K562 (cell line): Measurements from ENCODE around the gene GABARAP. TPM values are rescaled to one million over a fixed set of nuclear protein-coding genes. Genes with fewer than 3 reads are reported as not detected.

Experiments used
- ATAC-seq: fragments of 200-7000 bp; cut with Tn5 transposase; 3 replicates; pipeline ENCODE4 v1.9.1; 2020; ENCODE audit warnings: moderate library complexity
- BruUV-seq: library from RNA; stranded (reverse); fragments of 400-500 nt; replicated peaks from 2 replicates; lab custom pipeline; 2021; lab: Mats Ljungman, UMichigan
- CTCF ChIA-PET: fragments of 300-600 bp; formaldehyde crosslinking; extraction: SDS; loops from one replicate; lab custom pipeline; 2021; ENCODE audit warnings: low intra/inter-chr PET ratio; lab: Yijun Ruan, JAX
- POLR2A ChIA-PET: fragments of 300-600, 350-650 bp; sonication (Branson Sonifier 250); formaldehyde crosslinking; extraction: SDS; loops from one replicate; lab custom pipeline; 2021; ENCODE audit warnings: antibody characterized with exemption, inconsistent platforms; lab: Yijun Ruan, JAX
- DNase-seq, 4 experiments: peaks; one replicate each; pipeline versions ENCODE4 v3.0.0 to v3.0.0-alpha.2; 2011 to 2018; ENCODE audit warnings: low spot score in 3 of 4, mixed read lengths in 3 of 4; ENCODE audit errors: extremely low read depth in 1 of 4
- FAIRE-seq: peaks from 2 replicates; lab custom pipeline; 2011; peaks lifted over from hg19 to GRCh38; lab: Jason Lieb, UNC
- H2AFZ ChIP-seq: 2 replicates; pipeline ENCODE4 v1.6.0; 2011; ENCODE audit warnings: low read depth, low read length, control low read depth, inconsistent platforms
- H3K27ac ChIP-seq: fragments of 200-600 bp; 3 replicates; pipeline ENCODE4 v1.8.0; 2011; ENCODE audit warnings: low read depth, mild to moderate bottlenecking, control low read depth, inconsistent platforms, low read length, moderate library complexity, mixed read lengths; ENCODE audit errors: extremely low read depth
- H3K27me3 ChIP-seq, 2 experiments: fragments of 300-600 bp in 1 of 2; 2 replicates in 1 of 2; 3 replicates in 1 of 2; pipeline versions ENCODE4 v1.6.0 to v1.8.0; 2011; ENCODE audit warnings: inconsistent platforms in 2 of 2, low read length in 2 of 2, mild to moderate bottlenecking in 1 of 2, mixed read lengths in 1 of 2, moderate library complexity in 1 of 2; ENCODE audit not compliant: control insufficient read depth in 2 of 2, insufficient read depth in 2 of 2
- H3K36me3 ChIP-seq: fragments of 300-600 bp; 3 replicates; pipeline ENCODE4 v1.8.0; 2011; ENCODE audit warnings: mild to moderate bottlenecking, low read length, inconsistent platforms; ENCODE audit not compliant: control insufficient read depth, insufficient read depth
- H3K4me1 ChIP-seq, 2 experiments: fragments of 200-600 bp in 1 of 2; replicated peaks in 1 of 2; 2 replicates in 1 of 2; 3 replicates in 1 of 2; pipeline versions ENCODE4 v1.5.1 to v1.8.0; 2011; ENCODE audit warnings: inconsistent platforms in 2 of 2, low read length in 2 of 2, mild to moderate bottlenecking in 1 of 2, mixed read lengths in 1 of 2, moderate library complexity in 1 of 2; ENCODE audit not compliant: control insufficient read depth in 2 of 2, insufficient read depth in 2 of 2
- H3K4me2 ChIP-seq: 2 replicates; pipeline ENCODE4 v1.6.1; 2011; ENCODE audit warnings: low read length, control low read depth, inconsistent platforms, mixed read lengths; ENCODE audit not compliant: insufficient read depth
- H3K4me3 ChIP-seq: fragments of 200-600 bp; sonication (generic), shearing (Covaris generic); 2 replicates; pipeline ENCODE4 v1.5.1; 2016; ENCODE audit warnings: control low read depth, inconsistent platforms
- H3K79me2 ChIP-seq: fragments of 200-600 bp; 3 replicates; pipeline ENCODE4 v1.8.0; 2011; ENCODE audit warnings: low read length, inconsistent platforms; ENCODE audit not compliant: control insufficient read depth, insufficient read depth
- H3K9ac ChIP-seq, 2 experiments: 2 replicates each; pipeline versions ENCODE4 v1.6.0 to v1.6.1; 2011; ENCODE audit warnings: low read depth in 2 of 2, low read length in 2 of 2, control low read depth in 1 of 2, inconsistent platforms in 1 of 2, mild to moderate bottlenecking in 1 of 2, mixed read lengths in 1 of 2; ENCODE audit not compliant: insufficient read depth in 1 of 2
- H3K9me1 ChIP-seq: one replicate; pipeline ENCODE4 v1.6.0; 2011; ENCODE audit warnings: inconsistent platforms, mild to moderate bottlenecking, low read length, moderate library complexity; ENCODE audit not compliant: control insufficient read depth, insufficient read depth
- H3K9me3 ChIP-seq: replicated peaks from 2 replicates; pipeline ENCODE4 v1.5.1; 2011; ENCODE audit warnings: low read depth, low read length, inconsistent platforms; ENCODE audit not compliant: control insufficient read depth, insufficient read depth
- H4K20me1 ChIP-seq: replicated peaks from 2 replicates; pipeline ENCODE4 v1.6.1; 2011; ENCODE audit warnings: low read length, inconsistent platforms, mixed read lengths; ENCODE audit not compliant: control insufficient read depth, insufficient read depth
- KLF10 ChIP-seq: fragments of 250-450 bp; sonication (Bioruptor Pico); IDR thresholded peaks from 2 replicates; pipeline ENCODE4 v1.6.1; 2021; ENCODE audit warnings: matching md5 sums
- POLR2G ChIP-seq: fragments of 200-400 bp; formaldehyde crosslinking; IDR thresholded peaks from 2 replicates; pipeline ENCODE4 v1.6.1; 2017; ENCODE audit warnings: low read depth, mild to moderate bottlenecking, antibody characterized with exemption, low read length, moderate library complexity
- RBFOX2 ChIP-seq: fragments of 200-400 bp; formaldehyde crosslinking; IDR thresholded peaks from 2 replicates; pipeline ENCODE4 v1.6.1; 2017; ENCODE audit warnings: low read depth, mild to moderate bottlenecking, low read length, moderate library complexity
- SETDB1 ChIP-seq: IDR thresholded peaks from one replicate; pipeline ENCODE4 v1.6.1; 2012; ENCODE audit warnings: low read length, control low read depth, inconsistent platforms
- TCF7L2 ChIP-seq: fragments of 150-350 bp; IDR thresholded peaks from 2 replicates; pipeline ENCODE4 v1.6.1; 2016; ENCODE audit warnings: low read depth, mild to moderate bottlenecking, low read length, moderate library complexity
- WGBS: fragments of 100-300 bp; shearing (Covaris generic); methylation state at CpG from one replicate; pipeline ENCODE4 v1.1.6; 2016; ENCODE audit warnings: low coverage, mixed read lengths; ENCODE audit not compliant: insufficient coverage; ENCODE audit errors: missing lambda C conversion rate; 5-methylcytosine and 5-hydroxymethylcytosine counted together
- in situ Hi-C: fragments of 300-500 bp; cut with MboI; formaldehyde crosslinking; loops from 4 replicates; pipeline ENCODE4 v1.15.0; 2018; ENCODE audit warnings: inconsistent platforms, mixed read lengths
- intact Hi-C: fragments of 100-400 bp; cut with micrococcal nuclease; formaldehyde crosslinking; loops from 2 replicates; pipeline ENCODE4 v1.14.2; 2022
- polyA plus RNA-seq, 8 experiments: library from polyadenylated mRNA; depleted of rRNA in 4 of 8; stranded (reverse) in 5 of 8; unstranded in 3 of 8; fragments of >200 nt; fragmentation: Nextera tagmentation in 2 of 8; fragmentation: Illumina TruSeq in 1 of 8; extraction: Ambion mirVana in 2 of 8; extraction: Trizol in 1 of 8; gene quantifications; 2 replicates each; pipeline versions ENCODE4 v1.2.1 to v1.2.3, GENCODE V29; 2011 to 2014; ENCODE audit warnings: inconsistent platforms in 1 of 8, missing spikeins in 1 of 8
- total RNA-seq, 7 experiments: library from RNA; depleted of rRNA in 6 of 7; stranded (reverse); fragments of >200 nt in 6 of 7; fragmentation: Illumina TruSeq in 2 of 7; extraction: Trizol in 2 of 7; gene quantifications; 2 replicates each; pipeline versions ENCODE4 v1.2.1 to v1.2.3, GENCODE V29; 2011 to 2021; ENCODE audit warnings: low replicate concordance in 1 of 7
- TF ChIP-seq, protein P1 (sequence below): sonication (generic); formaldehyde crosslinking; IDR thresholded peaks from 2 replicates; pipeline ENCODE4 v1.8.1; 2023; ENCODE audit warnings: mild to moderate bottlenecking, missing genetic modification reagents
- TF ChIP-seq, protein P2 (sequence below), 2 experiments: fragments of 450-650 bp; IDR thresholded peaks; 2 replicates each; pipeline ENCODE4 v1.6.1; 2016

GABARAP gene
- total and polyA plus RNA-seq, 9 of the 15 experiments (the other 6 are each of a cell fraction or from before 2014, with no cell fraction given): 47.5 to 373 (median 152) TPM

DNA sequence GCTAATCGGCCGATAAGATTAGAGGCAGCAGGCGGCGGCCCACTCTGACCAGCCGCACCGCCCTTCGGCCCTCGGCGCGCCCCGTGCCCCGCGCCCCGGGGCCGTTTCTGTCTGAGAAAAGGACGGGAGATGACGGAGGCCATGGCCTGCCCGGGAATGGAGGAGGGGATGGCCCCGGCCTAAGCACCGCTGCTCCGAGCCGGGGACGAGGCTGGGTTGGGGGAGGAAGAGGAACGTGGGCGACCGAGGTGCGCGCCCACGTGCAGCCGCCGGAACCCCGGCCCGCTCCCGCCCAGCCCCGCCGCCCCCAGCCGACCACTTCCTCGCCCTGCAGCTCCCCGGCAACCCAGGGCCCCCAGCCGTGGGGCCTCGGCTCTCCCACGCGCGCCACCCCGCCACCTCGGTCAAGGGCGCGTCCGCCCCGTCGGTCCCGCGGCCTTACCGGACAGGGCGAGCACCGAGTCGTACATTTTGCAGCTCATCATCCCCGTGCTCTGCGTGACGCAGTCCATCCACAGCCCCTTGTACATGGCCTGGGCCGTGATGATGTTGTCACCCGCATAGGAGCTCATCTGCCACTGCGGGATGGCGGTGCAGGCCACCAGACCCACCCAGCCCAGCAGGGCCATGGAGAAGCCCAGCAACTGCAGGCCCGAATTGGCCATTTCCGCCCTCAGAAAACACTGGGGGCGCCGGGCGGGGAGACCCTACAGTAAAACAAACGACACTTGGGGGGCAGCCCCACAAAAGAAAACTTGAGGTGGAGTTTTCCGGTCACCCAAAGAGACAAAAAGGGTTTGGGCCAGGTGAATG lies 19.3 kb upstream of the GABARAP start:
- CTCF ChIA-PET: no interaction called here
- FAIRE-seq (no peak), ATAC-seq (no peak), DNase-seq (peak in 1 of 4 experiments; percentile 21)
- Histone ChIP-seq H3K27me3 (no peaks in the 10 kb centered on the region), H3K4me3 (no peak overlapping the region), H3K36me3 (peaks cover 36% of the 10 kb centered on the region; the same call in 2 of the 3 replicates), H3K9ac (no peak overlapping the region), H3K9me1 (no peaks in the 10 kb centered on the region), H3K9me3 (no peaks in the 10 kb centered on the region), H2AFZ (no peak overlapping the region), H3K4me2 (no peak overlapping the region), H4K20me1 (no peaks in the 10 kb centered on the region), H3K79me2 (no peaks in the 10 kb centered on the region), H3K4me1 (peaks cover 10 to 35% of the 10 kb centered on the region in 2 experiments; a peak in 4 of 5 replicates), H3K27ac (no peak overlapping the region)
- no TSS peak for BruUV-seq
- POLR2A ChIA-PET: no interaction called here
- in situ Hi-C loops: no loop called here
- TF ChIP-seq, protein P1, sequence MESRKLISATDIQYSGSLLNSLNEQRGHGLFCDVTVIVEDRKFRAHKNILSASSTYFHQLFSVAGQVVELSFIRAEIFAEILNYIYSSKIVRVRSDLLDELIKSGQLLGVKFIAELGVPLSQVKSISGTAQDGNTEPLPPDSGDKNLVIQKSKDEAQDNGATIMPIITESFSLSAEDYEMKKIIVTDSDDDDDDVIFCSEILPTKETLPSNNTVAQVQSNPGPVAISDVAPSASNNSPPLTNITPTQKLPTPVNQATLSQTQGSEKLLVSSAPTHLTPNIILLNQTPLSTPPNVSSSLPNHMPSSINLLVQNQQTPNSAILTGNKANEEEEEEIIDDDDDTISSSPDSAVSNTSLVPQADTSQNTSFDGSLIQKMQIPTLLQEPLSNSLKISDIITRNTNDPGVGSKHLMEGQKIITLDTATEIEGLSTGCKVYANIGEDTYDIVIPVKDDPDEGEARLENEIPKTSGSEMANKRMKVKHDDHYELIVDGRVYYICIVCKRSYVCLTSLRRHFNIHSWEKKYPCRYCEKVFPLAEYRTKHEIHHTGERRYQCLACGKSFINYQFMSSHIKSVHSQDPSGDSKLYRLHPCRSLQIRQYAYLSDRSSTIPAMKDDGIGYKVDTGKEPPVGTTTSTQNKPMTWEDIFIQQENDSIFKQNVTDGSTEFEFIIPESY: peak; percentile 83
- peak; percentile 35; the same call in 1 of the 2 replicates for TF ChIP-seq RBFOX2
- TF ChIP-seq TCF7L2: no peak
- no peak for TF ChIP-seq KLF10 (CRISPR knock-in tag)
- TF ChIP-seq, protein P2, sequence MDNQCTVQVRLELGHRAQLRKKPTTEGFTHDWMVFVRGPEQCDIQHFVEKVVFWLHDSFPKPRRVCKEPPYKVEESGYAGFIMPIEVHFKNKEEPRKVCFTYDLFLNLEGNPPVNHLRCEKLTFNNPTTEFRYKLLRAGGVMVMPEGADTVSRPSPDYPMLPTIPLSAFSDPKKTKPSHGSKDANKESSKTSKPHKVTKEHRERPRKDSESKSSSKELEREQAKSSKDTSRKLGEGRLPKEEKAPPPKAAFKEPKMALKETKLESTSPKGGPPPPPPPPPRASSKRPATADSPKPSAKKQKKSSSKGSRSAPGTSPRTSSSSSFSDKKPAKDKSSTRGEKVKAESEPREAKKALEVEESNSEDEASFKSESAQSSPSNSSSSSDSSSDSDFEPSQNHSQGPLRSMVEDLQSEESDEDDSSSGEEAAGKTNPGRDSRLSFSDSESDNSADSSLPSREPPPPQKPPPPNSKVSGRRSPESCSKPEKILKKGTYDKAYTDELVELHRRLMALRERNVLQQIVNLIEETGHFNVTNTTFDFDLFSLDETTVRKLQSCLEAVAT (IDR thresholded peaks at IDR 0.05): no peak
- no peak for TF ChIP-seq SETDB1
- TF ChIP-seq POLR2G: peak; percentile 71
- intact Hi-C loops: no loop called here
- WGBS: 88% methylated on average over 16 of the region's 71 CpGs
